BE2C (cell line): ENCODE data around the gene LINS1.

Experiments
- DNase-seq: peaks from one replicate; pipeline ENCODE4 v3.0.0-alpha.2; 2020
- H3K27me3 ChIP-seq: fragments of 250-450 bp; sonication (Bioruptor Pico); 2 replicates; pipeline ENCODE4 v1.5.1; 2020; ENCODE audit warnings: mild to moderate bottlenecking
- H3K36me3 ChIP-seq: fragments of 250-450 bp; sonication (Bioruptor Pico); 2 replicates; pipeline ENCODE4 v1.5.1; 2020; ENCODE audit warnings: mild to moderate bottlenecking
- H3K4me1 ChIP-seq: fragments of 250-450 bp; sonication (Bioruptor Pico); 2 replicates; pipeline ENCODE4 v1.5.1; 2020
- H3K4me3 ChIP-seq: 2 replicates; pipeline ENCODE4 v1.5.1; 2011; ENCODE audit warnings: low read depth, low read length
- H3K9me3 ChIP-seq: fragments of 250-450 bp; sonication (Bioruptor Pico); 2 replicates; pipeline ENCODE4 v1.5.1; 2020
- CTCF ChIP-seq: IDR thresholded peaks from 2 replicates; pipeline ENCODE4 v1.5.1; 2012; ENCODE audit warnings: mild to moderate bottlenecking, low read depth, low read length

LINS1 gene

DNA sequence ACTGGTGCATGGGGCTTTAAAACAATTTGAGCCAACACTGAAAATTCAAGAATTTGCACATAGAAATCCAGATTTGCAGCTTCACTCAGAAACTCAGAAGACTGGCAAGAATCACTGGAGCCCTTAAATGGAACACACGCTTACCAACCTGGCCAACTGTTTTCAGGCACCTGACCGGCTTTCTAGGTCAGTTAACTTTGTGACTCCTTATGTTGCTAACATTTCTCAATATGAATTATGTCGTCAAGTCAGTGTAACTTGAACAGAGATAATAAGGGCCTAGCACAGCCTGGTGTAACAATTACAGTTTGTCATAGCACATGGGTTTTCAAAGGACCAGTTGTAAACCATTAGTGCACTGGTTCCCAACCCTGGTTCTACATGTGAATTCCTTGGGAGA, 80.1 kb downstream of the LINS1 start:
- no peaks in the 10 kb centered on the region for H3K27me3 ChIP-seq
- DNase-seq: no peak
- no peaks in the 10 kb centered on the region for H3K9me3 ChIP-seq
- H3K4me1 ChIP-seq: no peaks in the 10 kb centered on the region
- TF ChIP-seq CTCF: no peak
- no peaks in the 10 kb centered on the region for H3K36me3 ChIP-seq
- no peak overlapping the region for H3K4me3 ChIP-seq

DNA sequence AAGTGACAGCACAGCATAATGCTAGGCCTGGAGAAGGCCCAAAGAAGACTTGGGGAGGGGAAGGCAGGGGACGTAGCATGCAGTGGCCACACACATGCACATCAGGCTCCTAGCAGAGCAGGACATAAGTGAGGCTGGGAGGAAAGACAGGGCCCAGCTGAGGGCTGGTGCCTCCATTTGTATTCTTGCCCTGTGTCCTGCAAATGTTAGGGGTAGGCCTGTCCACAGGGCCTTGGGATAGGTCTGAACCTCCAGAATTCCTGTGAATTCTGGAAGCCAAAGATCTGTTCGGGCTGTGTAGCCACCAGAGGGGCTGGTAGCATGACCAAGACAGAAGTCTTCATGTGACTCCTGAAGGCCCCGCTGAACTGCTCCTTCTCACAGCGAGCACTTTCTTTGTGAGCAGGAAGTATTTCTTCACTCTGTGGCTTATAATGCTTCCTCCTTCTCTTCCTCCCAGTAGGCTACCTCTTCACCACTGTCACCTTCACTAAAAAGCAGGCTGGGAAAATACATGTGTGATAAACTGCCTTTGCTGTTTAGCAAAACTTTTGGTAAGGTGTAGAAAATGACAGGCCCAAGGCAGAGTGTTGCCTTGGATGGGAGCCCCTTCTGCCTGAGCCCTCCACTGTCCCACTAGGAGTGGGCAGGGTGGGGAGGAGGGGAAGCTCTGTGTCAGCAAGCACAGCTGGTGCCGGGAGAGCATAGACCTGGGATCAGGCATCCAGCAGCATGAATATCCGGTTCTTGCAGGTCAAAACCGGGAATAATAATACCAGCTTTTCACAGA, 81.7 kb downstream of the LINS1 start:
- no peak overlapping the region for H3K4me3 ChIP-seq
- H3K36me3 ChIP-seq: no peaks in the 10 kb centered on the region
- no peak for TF ChIP-seq CTCF
- no peaks in the 10 kb centered on the region for H3K27me3 ChIP-seq
- no peak for DNase-seq
- H3K4me1 ChIP-seq: no peaks in the 10 kb centered on the region
- no peaks in the 10 kb centered on the region for H3K9me3 ChIP-seq

DNA sequence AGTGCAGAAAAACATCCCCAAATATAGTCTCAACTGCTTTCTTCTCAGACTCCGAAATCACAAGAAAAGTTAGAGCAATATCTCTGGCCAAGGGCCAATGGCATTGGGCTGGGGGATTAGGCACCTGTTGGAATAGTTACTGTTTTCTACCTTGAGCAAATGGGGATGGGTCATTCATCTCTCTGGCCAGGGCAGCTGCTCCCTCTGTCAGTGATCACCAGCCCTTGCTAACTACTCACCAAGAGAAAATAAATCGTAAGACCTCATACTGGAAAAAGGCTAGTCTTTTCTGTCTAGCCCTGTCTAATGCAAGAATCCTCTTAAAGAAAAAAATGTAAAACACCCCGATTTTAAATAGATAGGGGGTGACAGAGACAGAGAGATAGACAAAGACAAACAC, 84.1 kb downstream of the LINS1 start:
- Histone ChIP-seq H3K36me3 (no peaks in the 10 kb centered on the region), H3K9me3 (no peaks in the 10 kb centered on the region), H3K4me1 (no peaks in the 10 kb centered on the region), H3K4me3 (no peak overlapping the region), H3K27me3 (no peaks in the 10 kb centered on the region)
- TF ChIP-seq CTCF: no peak
- DNase-seq: no peak
